SK-N-SH treated with all-trans-retinoic acid at 6 μM for 48 hours (cell line): ENCODE results near the gene MUSK.

Experiments
- ATAC-seq: fragments of 200-7000 bp; cut with Tn5 transposase; 3 replicates; pipeline ENCODE4 v1.9.1; 2020; ENCODE audit warnings: mild to moderate bottlenecking, moderate library complexity
- ARNTL ChIP-seq: fragments of 450-650 bp; formaldehyde crosslinking; IDR thresholded peaks from 2 replicates; pipeline ENCODE4 v1.5.0; 2020; ENCODE audit warnings: low read depth, mild to moderate bottlenecking, moderate library complexity, borderline replicate concordance
- BACH2 ChIP-seq: fragments of 250-450 bp; sonication (Bioruptor Pico); IDR thresholded peaks from 2 replicates; pipeline ENCODE4 v1.9.0; 2021; ENCODE audit warnings: mild to moderate bottlenecking, borderline replicate concordance
- CREB5 ChIP-seq: fragments of 250-450 bp; sonication (Bioruptor Pico); IDR thresholded peaks from 2 replicates; pipeline ENCODE4 v1.5.1; 2020; ENCODE audit warnings: low read depth, mild to moderate bottlenecking, moderate library complexity
- CSDC2 ChIP-seq: fragments of 250-450 bp; sonication (Bioruptor Pico); IDR thresholded peaks from 2 replicates; pipeline ENCODE4 v1.5.0; 2020; ENCODE audit warnings: mild to moderate bottlenecking, moderate library complexity
- ESRRG ChIP-seq: fragments of 250-450 bp; sonication (Bioruptor Pico); IDR thresholded peaks from 2 replicates; pipeline ENCODE4 v1.6.1; 2021; ENCODE audit warnings: mild to moderate bottlenecking
- GLIS3 ChIP-seq: fragments of 250-450 bp; sonication (Bioruptor Pico); IDR thresholded peaks from 2 replicates; pipeline ENCODE4 v1.5.0; 2020; ENCODE audit warnings: mild to moderate bottlenecking, moderate library complexity
- ISL1 ChIP-seq: fragments of 250-450 bp; sonication (Bioruptor Pico); IDR thresholded peaks from 2 replicates; pipeline ENCODE4 v2.1.2; 2022; ENCODE audit warnings: mild to moderate bottlenecking, moderate library complexity
- OSR1 ChIP-seq: fragments of 250-450 bp; sonication (Bioruptor Pico); IDR thresholded peaks from 2 replicates; pipeline ENCODE4 v1.8.0; 2022; ENCODE audit warnings: moderate library complexity, mild to moderate bottlenecking, inconsistent platforms
- PATZ1 ChIP-seq: fragments of 250-450 bp; sonication (Bioruptor Pico); IDR thresholded peaks from 2 replicates; pipeline ENCODE4 v1.8.0; 2020; ENCODE audit warnings: mild to moderate bottlenecking, moderate library complexity, borderline replicate concordance
- PPARA ChIP-seq: fragments of 250-450 bp; sonication (Bioruptor Pico); IDR thresholded peaks from 2 replicates; pipeline ENCODE4 v1.5.0; 2020; ENCODE audit warnings: mild to moderate bottlenecking, borderline replicate concordance
- SNAI2 ChIP-seq: fragments of 250-450 bp; sonication (Bioruptor Pico); IDR thresholded peaks from 2 replicates; pipeline ENCODE4 v1.5.0; 2020; ENCODE audit warnings: mild to moderate bottlenecking, moderate library complexity
- TCF4 ChIP-seq: fragments of 250-450 bp; sonication (Bioruptor Pico); IDR thresholded peaks from 2 replicates; pipeline ENCODE4 v1.8.0; 2021; ENCODE audit warnings: mild to moderate bottlenecking, moderate library complexity, borderline replicate concordance
- TOX ChIP-seq: fragments of 250-450 bp; sonication (Bioruptor Pico); IDR thresholded peaks from 2 replicates; pipeline ENCODE4 v1.8.0; 2021; ENCODE audit warnings: mild to moderate bottlenecking, moderate library complexity, borderline replicate concordance
- TSHZ2 ChIP-seq: fragments of 250-450 bp; sonication (Bioruptor Pico); IDR thresholded peaks from 2 replicates; pipeline ENCODE4 v1.5.0; 2020; ENCODE audit warnings: mild to moderate bottlenecking, moderate library complexity
- ZC3H10 ChIP-seq: fragments of 250-450 bp; sonication (Bioruptor Pico); IDR thresholded peaks from 2 replicates; pipeline ENCODE4 v1.5.1; 2021; ENCODE audit warnings: mild to moderate bottlenecking, moderate library complexity
- ZFP3 ChIP-seq: fragments of 250-450 bp; sonication (Bioruptor Pico); IDR thresholded peaks from 2 replicates; pipeline ENCODE4 v1.5.0; 2020; ENCODE audit warnings: mild to moderate bottlenecking, moderate library complexity
- ZFP30 ChIP-seq: fragments of 450-650 bp; formaldehyde crosslinking; IDR thresholded peaks from 2 replicates; pipeline ENCODE4 v1.5.0; 2022; ENCODE audit warnings: mild to moderate bottlenecking, moderate library complexity
- ZNF565 ChIP-seq: fragments of 450-650 bp; formaldehyde crosslinking; conservative IDR thresholded peaks from 2 replicates; pipeline ENCODE4 v1.5.0; 2020; ENCODE audit warnings: low read depth, mild to moderate bottlenecking, moderate library complexity
- ZNF70 ChIP-seq: fragments of 450-650 bp; formaldehyde crosslinking; IDR thresholded peaks from 2 replicates; pipeline ENCODE4 v1.5.0; 2020; ENCODE audit warnings: mild to moderate bottlenecking, moderate library complexity
- ZNF8 ChIP-seq: fragments of 450-650 bp; formaldehyde crosslinking; IDR thresholded peaks from 2 replicates; pipeline ENCODE4 v1.5.0; 2020; ENCODE audit warnings: mild to moderate bottlenecking, moderate library complexity
- TF ChIP-seq, protein P1 (sequence below): fragments of 250-450 bp; sonication (Bioruptor Pico); IDR thresholded peaks from 2 replicates; pipeline ENCODE4 v1.5.1; 2021; ENCODE audit warnings: mild to moderate bottlenecking, moderate library complexity
- TF ChIP-seq, protein P2 (sequence below): fragments of 250-450 bp; sonication (Bioruptor Pico); IDR thresholded peaks from 2 replicates; pipeline ENCODE4 v1.8.0; 2021; ENCODE audit warnings: low read depth, mild to moderate bottlenecking, moderate library complexity, borderline replicate concordance

MUSK gene

GRCh38 chr9:110750272-110750671 is 81.7 kb downstream of the MUSK start:
- TF ChIP-seq, protein P1, sequence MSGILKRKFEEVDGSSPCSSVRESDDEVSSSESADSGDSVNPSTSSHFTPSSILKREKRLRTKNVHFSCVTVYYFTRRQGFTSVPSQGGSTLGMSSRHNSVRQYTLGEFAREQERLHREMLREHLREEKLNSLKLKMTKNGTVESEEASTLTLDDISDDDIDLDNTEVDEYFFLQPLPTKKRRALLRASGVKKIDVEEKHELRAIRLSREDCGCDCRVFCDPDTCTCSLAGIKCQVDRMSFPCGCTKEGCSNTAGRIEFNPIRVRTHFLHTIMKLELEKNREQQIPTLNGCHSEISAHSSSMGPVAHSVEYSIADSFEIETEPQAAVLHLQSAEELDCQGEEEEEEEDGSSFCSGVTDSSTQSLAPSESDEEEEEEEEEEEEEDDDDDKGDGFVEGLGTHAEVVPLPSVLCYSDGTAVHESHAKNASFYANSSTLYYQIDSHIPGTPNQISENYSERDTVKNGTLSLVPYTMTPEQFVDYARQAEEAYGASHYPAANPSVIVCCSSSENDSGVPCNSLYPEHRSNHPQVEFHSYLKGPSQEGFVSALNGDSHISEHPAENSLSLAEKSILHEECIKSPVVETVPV: no peak
- TF ChIP-seq ISL1 (CRISPR knock-in tag) (no peak), ARNTL (CRISPR knock-in tag) (no peak), TOX (no peak), ZNF565 (no peak), ZNF70 (CRISPR knock-in tag) (no peak), ZC3H10 (CRISPR knock-in tag) (no peak), GLIS3 (CRISPR knock-in tag) (no peak), PPARA (CRISPR knock-in tag) (no peak), ZFP3 (CRISPR knock-in tag) (no peak), ZFP30 (CRISPR knock-in tag) (no peak), BACH2 (no peak)

DNA sequence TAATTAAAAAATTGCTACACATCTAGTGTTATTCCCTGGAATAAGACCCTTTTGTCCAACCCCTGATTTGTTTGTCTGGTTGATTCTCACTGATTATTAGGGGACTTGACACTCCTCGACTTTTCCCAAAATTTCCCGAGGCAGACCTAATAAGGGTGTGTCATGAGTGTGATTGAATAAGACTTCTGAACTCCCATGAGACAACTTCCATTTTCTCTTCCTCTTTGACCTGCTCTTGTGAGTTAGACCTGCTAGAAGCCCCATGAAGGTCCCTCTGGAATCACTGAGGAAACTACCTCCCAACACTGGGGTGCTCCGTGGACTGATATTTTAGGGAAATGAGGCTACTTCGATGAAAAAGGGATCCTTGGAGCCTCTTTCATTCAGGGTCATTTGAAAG is 83.4 kb downstream of the MUSK start:
- TF ChIP-seq BACH2 (no peak), ZFP3 (CRISPR knock-in tag) (no peak), CREB5 (CRISPR knock-in tag) (no peak), ZNF565 (no peak), ZNF8 (CRISPR knock-in tag) (no peak), ZFP30 (CRISPR knock-in tag) (no peak), ZNF70 (CRISPR knock-in tag) (no peak), SNAI2 (no peak), ARNTL (CRISPR knock-in tag) (no peak), TCF4 (CRISPR knock-in tag) (no peak), PPARA (CRISPR knock-in tag) (no peak), TSHZ2 (CRISPR knock-in tag) (no peak)
- TF ChIP-seq, protein P2, sequence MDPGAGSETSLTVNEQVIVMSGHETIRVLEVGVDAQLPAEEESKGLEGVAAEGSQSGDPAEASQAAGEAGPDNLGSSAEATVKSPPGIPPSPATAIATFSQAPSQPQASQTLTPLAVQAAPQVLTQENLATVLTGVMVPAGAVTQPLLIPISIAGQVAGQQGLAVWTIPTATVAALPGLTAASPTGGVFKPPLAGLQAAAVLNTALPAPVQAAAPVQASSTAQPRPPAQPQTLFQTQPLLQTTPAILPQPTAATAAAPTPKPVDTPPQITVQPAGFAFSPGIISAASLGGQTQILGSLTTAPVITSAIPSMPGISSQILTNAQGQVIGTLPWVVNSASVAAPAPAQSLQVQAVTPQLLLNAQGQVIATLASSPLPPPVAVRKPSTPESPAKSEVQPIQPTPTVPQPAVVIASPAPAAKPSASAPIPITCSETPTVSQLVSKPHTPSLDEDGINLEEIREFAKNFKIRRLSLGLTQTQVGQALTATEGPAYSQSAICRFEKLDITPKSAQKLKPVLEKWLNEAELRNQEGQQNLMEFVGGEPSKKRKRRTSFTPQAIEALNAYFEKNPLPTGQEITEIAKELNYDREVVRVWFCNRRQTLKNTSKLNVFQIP: no peak
- ATAC-seq: no peak

More at GRCh38 chr9:110750272-110750671, 81.7 kb downstream of the MUSK start:
- no peak for ATAC-seq

DNA sequence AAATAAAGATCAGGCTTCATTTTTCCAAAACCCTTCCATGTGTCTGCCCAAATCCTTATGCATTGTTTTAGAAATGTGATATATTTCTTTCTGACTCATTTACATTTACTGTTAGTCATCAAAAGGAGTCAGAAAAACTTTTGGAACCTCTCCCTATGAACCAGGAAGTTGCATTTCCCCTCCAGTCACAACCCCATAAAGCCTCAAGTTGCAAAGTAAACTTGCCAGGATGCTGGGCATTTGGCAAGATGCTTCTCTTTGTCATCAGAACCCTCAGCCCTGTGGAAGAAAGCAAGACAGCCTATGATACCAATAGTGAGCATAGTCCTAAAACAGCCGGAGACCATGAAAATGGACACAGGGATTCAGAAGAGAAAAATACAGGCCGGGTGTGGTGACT is 84.2 kb downstream of the MUSK start:
- ATAC-seq: peak; percentile 88
- TF ChIP-seq, protein P1: no peak
- TF ChIP-seq ISL1 (CRISPR knock-in tag): no peak
- no peak for TF ChIP-seq CREB5 (CRISPR knock-in tag)
- no peak for TF ChIP-seq SNAI2
- TF ChIP-seq GLIS3 (CRISPR knock-in tag): no peak
- TF ChIP-seq CSDC2 (CRISPR knock-in tag): no peak
- no peak for TF ChIP-seq BACH2
- no peak for TF ChIP-seq TSHZ2 (CRISPR knock-in tag)
- TF ChIP-seq ZNF70 (CRISPR knock-in tag): no peak
- no peak for TF ChIP-seq ZNF565
- no peak for TF ChIP-seq OSR1 (CRISPR knock-in tag)
- TF ChIP-seq ESRRG: no peak
- TF ChIP-seq ZFP30 (CRISPR knock-in tag): no peak
- TF ChIP-seq TOX: no peak
- TF ChIP-seq ZC3H10 (CRISPR knock-in tag): no peak
- TF ChIP-seq PATZ1 (CRISPR knock-in tag): no peak
- no peak for TF ChIP-seq PPARA (CRISPR knock-in tag)
- TF ChIP-seq ZNF8 (CRISPR knock-in tag): no peak
